Uterus (tissue), 2 donors: ENCODE results near the gene FOXN3.

Source experiments
- POLR2A ChIP-seq, 2 donors: fragments of 450-650 bp; IDR thresholded peaks; one replicate each; pipeline ENCODE4 v1.6.1; 2016; ENCODE audit warnings: antibody characterized with exemption in 2 of 2, mild to moderate bottlenecking in 1 of 2, moderate library complexity in 1 of 2
- TF ChIP-seq, protein P1 (sequence below), 4 experiments: fragments of 200-600 bp in 2 of 4; fragments of 450-650 bp in 2 of 4; sonication (generic) in 2 of 4; IDR thresholded peaks; one replicate each; pipeline ENCODE4 v1.5.1; 2016 to 2019; ENCODE audit warnings: antibody characterized with exemption in 4 of 4, mild to moderate bottlenecking in 2 of 4, moderate library complexity in 1 of 4

DNA sequence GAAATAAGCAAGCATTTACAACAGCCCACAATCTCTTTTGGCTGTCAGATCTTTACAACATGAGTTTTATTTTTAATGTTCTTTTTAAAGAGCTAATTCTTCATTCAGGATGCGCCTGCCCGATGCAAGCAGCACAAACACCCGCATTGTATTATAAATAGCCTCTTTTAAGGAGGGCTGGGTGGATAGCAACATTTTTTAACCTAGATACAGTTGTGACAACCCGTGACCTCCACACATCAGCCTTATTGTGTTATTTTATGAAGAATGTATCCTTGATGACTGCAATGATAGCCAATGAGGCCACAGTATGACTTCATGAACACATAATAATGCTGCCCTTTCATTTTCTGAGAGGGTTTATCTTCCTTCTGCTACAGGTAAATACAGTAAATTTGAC is 173.7 kb downstream of the FOXN3 start:
- TF ChIP-seq, protein P1, sequence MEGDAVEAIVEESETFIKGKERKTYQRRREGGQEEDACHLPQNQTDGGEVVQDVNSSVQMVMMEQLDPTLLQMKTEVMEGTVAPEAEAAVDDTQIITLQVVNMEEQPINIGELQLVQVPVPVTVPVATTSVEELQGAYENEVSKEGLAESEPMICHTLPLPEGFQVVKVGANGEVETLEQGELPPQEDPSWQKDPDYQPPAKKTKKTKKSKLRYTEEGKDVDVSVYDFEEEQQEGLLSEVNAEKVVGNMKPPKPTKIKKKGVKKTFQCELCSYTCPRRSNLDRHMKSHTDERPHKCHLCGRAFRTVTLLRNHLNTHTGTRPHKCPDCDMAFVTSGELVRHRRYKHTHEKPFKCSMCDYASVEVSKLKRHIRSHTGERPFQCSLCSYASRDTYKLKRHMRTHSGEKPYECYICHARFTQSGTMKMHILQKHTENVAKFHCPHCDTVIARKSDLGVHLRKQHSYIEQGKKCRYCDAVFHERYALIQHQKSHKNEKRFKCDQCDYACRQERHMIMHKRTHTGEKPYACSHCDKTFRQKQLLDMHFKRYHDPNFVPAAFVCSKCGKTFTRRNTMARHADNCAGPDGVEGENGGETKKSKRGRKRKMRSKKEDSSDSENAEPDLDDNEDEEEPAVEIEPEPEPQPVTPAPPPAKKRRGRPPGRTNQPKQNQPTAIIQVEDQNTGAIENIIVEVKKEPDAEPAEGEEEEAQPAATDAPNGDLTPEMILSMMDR (IDR thresholded peaks at IDR 0.05) = no peak
- no peak for TF ChIP-seq POLR2A (IDR thresholded peaks at IDR 0.05)
